ENCODE data around the gene LCN9.

LCN9 gene

DNA sequence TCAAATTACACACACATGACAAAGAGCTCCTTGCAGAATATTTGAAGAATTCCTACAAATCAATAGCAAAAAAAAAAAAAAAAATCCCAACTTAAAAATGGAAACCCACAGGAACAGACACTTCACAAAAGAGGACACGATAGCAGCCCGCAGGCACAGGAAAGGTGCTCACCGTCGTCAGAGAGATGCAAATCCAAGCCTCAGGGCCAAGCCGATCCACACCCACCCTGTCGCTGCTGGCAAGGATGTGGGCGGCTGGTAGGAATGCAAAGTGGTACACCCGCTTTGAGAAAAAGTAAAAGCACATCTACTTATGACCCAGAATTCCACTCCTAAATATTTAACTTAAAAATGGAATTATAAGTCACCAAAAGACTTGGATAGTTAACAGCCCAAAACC is 10.8 kb downstream of the LCN9 start:
- H3K27ac Mint-ChIP-seq = no peak overlapping the region
- no peaks in the 10 kb centered on the region for H3K36me3 Mint-ChIP-seq (ENCODE audit: low read depth)
- H3K27me3 Mint-ChIP-seq (ENCODE audit: low read depth) = no peaks in the 10 kb centered on the region
- no peaks in the 10 kb centered on the region for H3K9me3 Mint-ChIP-seq
- H3K4me3 Mint-ChIP-seq = no peak overlapping the region
- no peaks in the 10 kb centered on the region for H3K4me1 Mint-ChIP-seq (ENCODE audit: low read depth)

DNA sequence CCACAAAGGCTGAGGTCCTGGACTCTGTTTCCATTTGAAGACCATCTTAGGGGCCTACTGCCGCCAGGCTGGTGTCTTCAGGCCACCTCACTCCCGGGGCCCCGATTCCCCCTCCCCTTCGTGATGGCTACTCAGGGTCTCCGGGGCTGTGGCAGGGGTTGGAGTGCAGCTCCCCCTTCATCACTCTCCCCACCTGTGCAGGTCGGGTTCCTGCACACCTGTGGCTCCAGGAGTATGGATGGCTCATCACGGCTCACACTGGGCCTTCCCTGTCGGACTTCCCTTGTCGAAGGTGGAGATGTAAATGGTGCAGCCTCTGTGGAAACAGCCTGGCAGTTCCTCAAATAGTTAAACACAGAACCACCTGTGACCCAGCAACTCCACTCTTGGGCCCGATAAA is 11.9 kb downstream of the LCN9 start:
- Mint-ChIP-seq H3K9me3 (no peaks in the 10 kb centered on the region), H3K27me3 (ENCODE audit: low read depth) (no peaks in the 10 kb centered on the region), H3K27ac (no peak overlapping the region), H3K4me1 (ENCODE audit: low read depth) (no peaks in the 10 kb centered on the region), H3K4me3 (no peak overlapping the region), H3K36me3 (ENCODE audit: low read depth) (no peaks in the 10 kb centered on the region)

DNA sequence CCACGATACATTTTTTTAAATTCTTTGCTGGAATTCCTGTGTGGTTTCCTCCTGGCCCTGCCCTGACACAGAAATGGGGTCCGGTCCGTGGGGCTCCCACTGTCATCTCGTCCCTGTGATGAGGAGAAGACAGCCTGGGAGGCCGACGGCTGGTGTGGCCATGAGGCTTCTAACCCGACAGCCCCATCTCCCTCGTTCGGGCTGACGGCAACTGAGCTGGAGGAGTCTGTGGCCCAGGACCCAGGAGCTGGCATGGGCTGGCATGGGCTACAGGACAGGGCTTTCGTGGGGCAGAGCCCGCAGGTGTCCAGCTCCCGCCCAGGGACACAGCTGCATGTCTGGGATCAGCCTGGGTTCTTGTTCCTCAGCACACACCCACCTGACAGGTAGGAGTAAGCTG is 13.8 kb downstream of the LCN9 start:
- Mint-ChIP-seq H3K4me3 (no peak overlapping the region), H3K4me1 (ENCODE audit: low read depth) (no peaks in the 10 kb centered on the region), H3K9me3 (no peaks in the 10 kb centered on the region), H3K36me3 (ENCODE audit: low read depth) (no peaks in the 10 kb centered on the region), H3K27me3 (ENCODE audit: low read depth) (no peaks in the 10 kb centered on the region), H3K27ac (no peak overlapping the region)

DNA sequence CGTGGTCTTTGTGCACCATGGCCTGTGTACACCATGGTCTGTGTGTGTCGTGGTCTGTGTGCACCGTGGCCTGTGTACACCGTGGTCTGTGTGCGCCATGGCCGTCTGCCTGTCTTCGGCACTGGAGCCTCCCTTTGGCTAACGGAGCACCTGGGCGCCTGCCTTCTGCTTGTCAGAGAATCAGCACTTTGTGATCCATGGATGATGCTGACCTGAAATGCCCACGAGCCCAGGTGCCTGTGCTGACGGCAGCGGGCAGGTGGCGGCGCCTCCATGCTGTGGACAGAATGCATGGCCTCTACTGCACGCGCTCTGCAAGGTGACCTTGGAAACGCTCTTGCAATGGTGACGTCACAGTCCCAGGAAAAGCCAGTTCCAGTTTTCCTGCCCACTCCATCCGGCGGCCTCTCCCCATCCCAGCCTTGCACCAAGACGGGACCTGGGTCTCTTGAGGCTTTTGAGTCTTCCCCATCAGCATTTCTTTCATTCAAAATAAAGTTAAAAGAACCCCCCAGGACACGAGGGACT is 14.6 kb downstream of the LCN9 start:
- Mint-ChIP-seq H3K27me3 (ENCODE audit: low read depth) (no peaks in the 10 kb centered on the region), H3K36me3 (ENCODE audit: low read depth) (no peaks in the 10 kb centered on the region), H3K9me3 (no peaks in the 10 kb centered on the region)

DNA sequence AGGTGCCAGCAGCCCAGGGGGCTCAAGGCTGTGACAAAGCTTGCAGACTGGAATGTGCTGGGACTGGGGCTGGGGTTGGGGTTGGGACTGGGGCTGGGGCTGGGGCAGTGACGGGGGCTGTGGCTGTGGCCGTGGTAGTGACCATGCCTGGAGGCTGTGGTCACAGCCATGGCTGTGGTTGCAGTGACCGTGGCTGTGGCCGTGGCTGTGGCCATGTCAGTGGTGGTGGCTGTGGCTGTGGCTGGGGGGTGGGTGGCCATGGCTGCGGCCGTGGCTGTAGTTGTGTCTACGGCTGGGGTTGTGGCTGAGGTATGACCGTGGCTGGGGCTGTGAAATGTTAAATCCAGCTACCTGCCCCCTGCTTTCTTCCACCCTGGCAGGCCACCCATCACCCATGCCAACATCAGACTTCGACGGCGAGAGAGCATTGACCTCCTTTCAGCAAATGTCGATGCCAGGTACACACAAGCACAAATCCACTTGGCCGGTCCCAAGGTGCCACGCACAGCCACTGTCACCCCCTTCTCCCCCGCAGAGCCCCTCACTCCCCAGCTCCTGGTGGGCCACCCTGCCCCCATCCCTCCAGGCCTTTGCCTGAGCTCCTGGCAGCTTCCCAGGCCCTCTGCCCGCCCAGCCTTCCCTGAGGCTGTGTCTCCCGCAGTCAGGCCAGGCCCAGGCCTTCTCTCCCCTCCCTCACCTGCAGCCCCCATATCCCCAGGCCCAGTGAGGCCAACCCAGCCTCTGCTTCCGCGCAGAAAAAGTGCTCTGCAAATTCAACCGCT is 15.3 kb downstream of the LCN9 start:
- H3K36me3 Mint-ChIP-seq (ENCODE audit: low read depth) = no peaks in the 10 kb centered on the region
- no peak overlapping the region for H3K27ac Mint-ChIP-seq
- no peaks in the 10 kb centered on the region for H3K4me1 Mint-ChIP-seq (ENCODE audit: low read depth)
- no peaks in the 10 kb centered on the region for H3K27me3 Mint-ChIP-seq (ENCODE audit: low read depth)
- no peak overlapping the region for H3K4me3 Mint-ChIP-seq
- no peaks in the 10 kb centered on the region for H3K9me3 Mint-ChIP-seq

More for the DNA sequence above, 14.6 kb downstream of the LCN9 start:
- H3K4me3 Mint-ChIP-seq = no peak overlapping the region
- H3K27ac Mint-ChIP-seq = no peak overlapping the region
- H3K4me1 Mint-ChIP-seq (ENCODE audit: low read depth) = no peaks in the 10 kb centered on the region

DNA sequence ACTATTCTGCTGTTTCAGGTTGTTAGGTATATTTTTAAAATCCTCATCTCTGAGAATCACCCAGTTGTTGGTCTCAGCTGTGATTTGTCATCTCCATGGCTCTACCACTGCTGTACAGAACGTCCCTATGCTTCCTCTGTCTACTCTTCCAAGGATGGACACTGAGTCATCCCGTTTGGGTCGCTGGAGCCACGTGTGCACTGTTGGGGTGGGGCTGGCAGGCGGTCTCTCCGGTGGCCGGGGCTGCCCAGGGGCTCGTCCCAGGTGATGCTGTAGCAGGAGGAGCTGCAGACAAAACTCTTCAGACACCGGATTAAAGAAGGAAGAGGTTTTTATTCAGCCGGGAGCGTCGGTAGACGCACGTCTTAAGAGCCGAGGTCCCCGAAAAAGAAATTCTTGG is 16.9 kb downstream of the LCN9 start:
- Mint-ChIP-seq H3K36me3 (ENCODE audit: low read depth) (no peaks in the 10 kb centered on the region), H3K4me3 (no peak overlapping the region), H3K4me1 (ENCODE audit: low read depth) (no peaks in the 10 kb centered on the region)

DNA sequence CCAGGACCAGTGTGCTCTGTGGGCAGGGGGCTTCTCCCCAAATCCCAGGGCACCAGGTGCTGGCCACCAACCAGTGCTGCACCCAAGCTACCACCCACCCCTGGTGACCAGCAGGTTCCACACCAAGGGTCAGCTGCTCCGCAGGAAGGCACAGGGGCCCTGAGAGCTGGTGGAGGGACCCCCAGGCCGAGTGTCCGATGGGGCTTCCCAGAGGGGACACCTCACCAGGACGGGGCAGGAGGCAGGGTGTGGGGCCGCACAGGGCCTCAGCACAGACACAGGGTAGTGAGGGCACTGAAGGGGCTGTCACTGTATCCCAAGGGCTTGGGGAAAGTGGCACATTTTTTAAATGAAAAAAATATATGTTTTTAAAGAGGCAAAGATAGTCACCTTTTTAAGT is 18.1 kb downstream of the LCN9 start:
- Mint-ChIP-seq H3K27me3 (ENCODE audit: low read depth) (no peaks in the 10 kb centered on the region), H3K27ac (no peak overlapping the region)

More for the DNA sequence above, 16.9 kb downstream of the LCN9 start:
- H3K27me3 Mint-ChIP-seq (ENCODE audit: low read depth) = no peaks in the 10 kb centered on the region
- no peaks in the 10 kb centered on the region for H3K9me3 Mint-ChIP-seq
- no peak overlapping the region for H3K27ac Mint-ChIP-seq

DNA sequence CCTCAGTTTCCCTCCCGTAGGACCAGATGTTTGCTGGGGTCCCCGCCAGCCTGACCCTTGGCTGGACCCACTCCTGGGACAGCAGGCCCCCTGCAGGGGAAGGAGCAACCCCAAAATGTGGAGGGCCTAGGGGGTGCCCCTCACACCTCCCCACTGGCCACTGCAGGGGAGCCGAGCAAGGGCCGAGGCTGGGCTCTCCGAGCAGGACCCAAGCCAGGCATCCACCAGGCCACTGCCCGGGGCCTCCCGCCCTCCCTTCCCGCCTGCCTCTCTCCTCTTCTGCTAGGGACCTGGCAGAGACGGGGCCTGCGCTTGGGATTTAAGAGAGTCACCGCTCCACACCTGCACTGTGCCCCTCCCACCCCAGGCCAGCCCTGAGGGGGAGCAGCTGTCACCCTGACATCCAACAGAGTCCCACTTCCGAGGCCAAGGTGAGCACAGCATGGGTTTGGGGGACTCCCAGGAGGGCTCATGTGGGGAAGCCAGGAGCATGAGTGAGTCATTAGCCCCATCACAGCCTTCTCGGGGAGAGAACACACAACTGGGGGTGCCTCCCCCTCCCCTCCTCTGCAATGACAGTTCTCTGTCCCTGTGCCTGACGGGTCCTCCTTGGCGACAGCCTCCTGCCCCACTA is 20.4 kb downstream of the LCN9 start:
- Mint-ChIP-seq H3K9me3 (no peaks in the 10 kb centered on the region), H3K27me3 (ENCODE audit: low read depth) (no peaks in the 10 kb centered on the region), H3K4me1 (ENCODE audit: low read depth) (no peaks in the 10 kb centered on the region), H3K4me3 (no peak overlapping the region), H3K27ac (no peak overlapping the region), H3K36me3 (ENCODE audit: low read depth) (no peaks in the 10 kb centered on the region)

More for the DNA sequence above, 18.1 kb downstream of the LCN9 start:
- no peaks in the 10 kb centered on the region for H3K36me3 Mint-ChIP-seq (ENCODE audit: low read depth)
- no peaks in the 10 kb centered on the region for H3K4me1 Mint-ChIP-seq (ENCODE audit: low read depth)
- no peaks in the 10 kb centered on the region for H3K9me3 Mint-ChIP-seq
- no peak overlapping the region for H3K4me3 Mint-ChIP-seq

DNA sequence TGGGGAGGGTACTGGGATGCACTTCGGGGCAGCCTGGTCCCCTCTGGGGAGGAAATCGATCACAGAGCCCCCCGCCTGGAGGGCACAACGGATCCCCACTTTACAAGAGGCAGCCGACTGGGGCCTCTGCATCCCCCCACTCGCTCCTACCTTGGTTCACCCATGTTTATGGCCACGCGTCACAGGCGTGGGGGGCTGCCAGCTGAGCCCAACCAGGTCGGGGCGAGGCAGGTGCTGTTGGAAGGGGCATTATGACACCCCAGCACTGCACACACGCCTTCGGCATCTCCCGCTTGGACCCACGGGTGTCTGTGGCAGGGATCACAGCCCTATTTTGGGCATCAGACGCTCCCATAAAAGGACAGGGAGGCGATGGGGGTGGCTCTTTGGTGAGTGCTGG is 21.6 kb downstream of the LCN9 start:
- Mint-ChIP-seq H3K36me3 (ENCODE audit: low read depth) (no peaks in the 10 kb centered on the region), H3K4me3 (no peak overlapping the region), H3K4me1 (ENCODE audit: low read depth) (no peaks in the 10 kb centered on the region), H3K27me3 (ENCODE audit: low read depth) (no peaks in the 10 kb centered on the region), H3K9me3 (no peaks in the 10 kb centered on the region), H3K27ac (no peak overlapping the region)

DNA sequence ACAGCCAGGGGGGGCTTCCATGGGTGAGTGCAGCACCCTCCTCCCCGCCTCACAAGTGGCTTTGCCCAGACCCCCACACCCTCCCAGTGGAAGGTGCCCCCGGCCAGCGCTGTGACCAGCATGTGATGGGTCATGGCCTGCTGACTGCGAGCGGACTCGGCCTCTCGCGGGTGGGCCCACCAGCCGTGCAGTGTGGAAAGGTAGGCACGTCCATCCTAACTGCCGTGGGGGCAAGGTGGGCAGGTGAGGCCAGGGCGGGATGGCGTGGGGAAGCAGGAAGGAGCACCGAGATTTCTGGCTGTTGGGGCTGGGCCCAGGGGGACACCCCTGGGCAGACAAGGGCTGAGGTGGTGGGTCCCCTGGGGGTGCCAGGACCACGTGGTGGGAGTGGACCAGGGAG is 24.1 kb downstream of the LCN9 start:
- Mint-ChIP-seq H3K27me3 (ENCODE audit: low read depth) (no peaks in the 10 kb centered on the region), H3K4me3 (no peak overlapping the region), H3K27ac (no peak overlapping the region), H3K9me3 (no peaks in the 10 kb centered on the region), H3K36me3 (ENCODE audit: low read depth) (no peaks in the 10 kb centered on the region), H3K4me1 (ENCODE audit: low read depth) (no peaks in the 10 kb centered on the region)

DNA sequence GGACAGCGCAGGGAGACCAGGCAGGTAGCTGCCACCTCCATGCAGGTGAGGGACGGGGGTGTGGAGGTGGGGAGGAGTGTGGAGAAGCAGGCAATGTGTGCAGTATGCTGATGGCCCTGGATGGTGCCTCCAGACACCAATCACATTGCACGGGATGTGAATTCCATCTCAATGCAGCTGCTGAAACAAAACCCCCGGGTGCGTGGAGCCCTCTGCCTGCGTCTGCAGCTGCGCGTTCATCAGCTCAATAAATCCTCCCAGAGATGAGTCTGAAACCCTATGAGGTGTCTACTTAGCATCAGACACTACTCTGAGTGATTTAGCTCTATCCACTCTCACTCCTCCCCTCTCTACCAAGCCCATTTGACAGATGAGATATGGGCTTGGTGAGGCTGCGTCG is 25.9 kb downstream of the LCN9 start:
- Mint-ChIP-seq H3K27ac (no peak overlapping the region), H3K27me3 (ENCODE audit: low read depth) (no peaks in the 10 kb centered on the region), H3K4me1 (ENCODE audit: low read depth) (no peaks in the 10 kb centered on the region), H3K9me3 (no peaks in the 10 kb centered on the region), H3K4me3 (no peak overlapping the region), H3K36me3 (ENCODE audit: low read depth) (no peaks in the 10 kb centered on the region)

DNA sequence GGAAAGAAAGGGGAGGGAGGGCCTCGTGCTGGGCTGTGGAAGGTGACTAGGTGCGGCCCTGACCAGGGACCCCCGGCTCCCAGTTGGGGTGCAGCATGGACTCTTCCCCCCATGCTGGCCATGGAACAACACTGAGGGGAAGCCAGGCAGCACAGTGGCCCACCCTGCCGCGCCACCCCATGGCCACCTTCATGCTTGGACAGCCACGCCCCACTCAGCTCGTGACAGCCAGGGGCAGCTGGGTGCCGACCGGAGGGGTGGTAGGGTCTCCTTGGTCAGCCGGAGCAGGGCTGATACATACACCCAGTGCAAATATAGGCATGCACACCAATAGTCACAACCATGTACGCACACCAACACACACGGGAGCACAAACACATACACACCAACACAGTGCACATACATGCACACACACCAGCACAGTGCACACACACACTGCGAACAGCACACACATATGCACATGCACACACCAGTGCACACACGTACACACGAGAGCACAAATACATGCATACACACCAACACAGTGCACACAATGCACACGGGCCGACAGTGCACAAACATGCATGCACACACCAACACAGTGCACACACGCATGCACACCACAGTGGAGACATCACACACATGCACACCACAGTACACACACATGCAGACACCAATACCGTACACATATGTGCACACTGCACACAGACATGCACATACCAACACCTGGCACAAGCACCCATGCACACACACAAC is 27.9 kb downstream of the LCN9 start:
- H3K27me3 Mint-ChIP-seq (ENCODE audit: low read depth) = no peaks in the 10 kb centered on the region
- H3K4me3 Mint-ChIP-seq = no peak overlapping the region
- H3K9me3 Mint-ChIP-seq = no peaks in the 10 kb centered on the region
- no peaks in the 10 kb centered on the region for H3K4me1 Mint-ChIP-seq (ENCODE audit: low read depth)
- H3K36me3 Mint-ChIP-seq (ENCODE audit: low read depth) = no peaks in the 10 kb centered on the region
- no peak overlapping the region for H3K27ac Mint-ChIP-seq

DNA sequence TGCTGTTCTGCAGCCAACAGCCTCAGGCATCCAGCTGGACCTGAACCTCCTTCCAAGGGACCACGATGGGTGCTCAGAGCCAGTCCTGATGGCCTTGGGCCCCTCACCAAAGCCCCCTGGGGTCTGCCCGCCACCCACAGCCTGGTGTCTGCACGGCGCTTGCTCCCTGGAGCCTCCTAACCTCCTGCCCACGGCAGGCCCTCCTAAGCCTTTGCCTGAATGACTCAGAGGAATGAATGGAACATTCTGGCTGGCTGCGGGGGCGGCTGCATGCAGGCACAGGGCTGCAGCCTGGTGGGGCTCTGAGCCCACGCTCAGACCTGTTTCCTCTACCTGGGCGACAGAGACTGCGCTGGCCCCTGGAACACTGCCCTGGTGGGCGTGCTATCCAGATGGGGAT is 29.3 kb downstream of the LCN9 start:
- H3K27me3 Mint-ChIP-seq (ENCODE audit: low read depth) = no peaks in the 10 kb centered on the region
- H3K27ac Mint-ChIP-seq = no peak overlapping the region
- H3K9me3 Mint-ChIP-seq = no peaks in the 10 kb centered on the region
- H3K4me1 Mint-ChIP-seq (ENCODE audit: low read depth) = no peaks in the 10 kb centered on the region
- no peaks in the 10 kb centered on the region for H3K36me3 Mint-ChIP-seq (ENCODE audit: low read depth)
- no peak overlapping the region for H3K4me3 Mint-ChIP-seq

DNA sequence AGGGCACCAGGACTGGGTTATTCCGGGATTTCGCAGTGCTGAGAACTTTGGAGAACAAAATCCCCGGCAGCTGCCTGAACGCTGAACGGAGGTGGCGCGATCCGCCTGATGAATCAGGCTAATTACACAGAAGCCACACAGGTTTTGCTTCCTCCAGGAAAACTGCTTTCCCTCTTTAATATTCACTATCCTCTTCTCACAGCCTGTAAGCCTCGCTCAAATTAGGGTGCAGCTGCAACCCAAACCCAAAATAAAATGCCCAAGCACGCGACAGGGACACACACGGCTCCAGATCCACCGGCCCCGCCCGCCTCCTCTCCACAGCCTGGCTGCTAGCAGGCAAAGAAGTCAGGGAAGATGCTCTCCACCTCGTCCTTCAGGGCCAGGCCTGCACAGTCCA is 30.2 kb downstream of the LCN9 start:
- H3K4me1 Mint-ChIP-seq (ENCODE audit: low read depth) = no peaks in the 10 kb centered on the region
- H3K4me3 Mint-ChIP-seq = no peak overlapping the region
- H3K36me3 Mint-ChIP-seq (ENCODE audit: low read depth) = no peaks in the 10 kb centered on the region
- no peaks in the 10 kb centered on the region for H3K9me3 Mint-ChIP-seq
- H3K27ac Mint-ChIP-seq = no peak overlapping the region
- H3K27me3 Mint-ChIP-seq (ENCODE audit: low read depth) = no peaks in the 10 kb centered on the region

DNA sequence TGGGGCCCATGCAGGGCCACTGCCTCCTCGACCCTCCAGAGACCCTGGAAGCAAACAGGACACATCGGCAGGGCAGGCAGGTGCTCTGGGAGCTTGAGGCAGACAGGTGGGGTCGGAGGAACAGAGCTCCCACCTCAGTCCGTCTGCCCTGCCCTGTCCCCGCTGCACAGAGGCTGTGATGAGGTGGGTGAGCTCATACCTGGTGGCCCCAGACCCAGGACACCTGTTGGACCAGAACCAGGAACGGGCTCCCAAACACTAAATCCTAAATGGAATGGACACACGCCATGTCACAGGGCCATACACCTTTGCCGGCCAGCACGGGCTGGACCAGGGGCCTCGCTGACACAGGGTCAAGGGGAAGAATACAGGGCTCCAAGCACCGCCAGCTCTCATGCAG is 30.7 kb downstream of the LCN9 start:
- Mint-ChIP-seq H3K36me3 (ENCODE audit: low read depth) (no peaks in the 10 kb centered on the region), H3K4me1 (ENCODE audit: low read depth) (no peaks in the 10 kb centered on the region), H3K9me3 (no peaks in the 10 kb centered on the region), H3K4me3 (no peak overlapping the region), H3K27me3 (ENCODE audit: low read depth) (no peaks in the 10 kb centered on the region), H3K27ac (no peak overlapping the region)

Data from T-helper 1 cell treated with Interleukin-12 subunit alpha and Interleukin-12 subunit beta and Interleukin-4 antibody, amounts not matched to agents 30 μg/mL and 1 μg/mL, for 36 hours (primary cell).